HUDEP-2 (cell line): ENCODE results near the gene ERGIC1.
"Not testable (repeated sequence)": the region's sequence is repeated elsewhere in the genome, so short reads cannot be mapped to it uniquely, and the experiment has no call there.

Experiments used
- DNase-seq, 76 experiments: peaks; one replicate each; lab custom pipeline; 2025; ENCODE audit not compliant: unreplicated experiment in 76 of 76; lab: John Stamatoyannopoulos, UW

ERGIC1 gene

DNA sequence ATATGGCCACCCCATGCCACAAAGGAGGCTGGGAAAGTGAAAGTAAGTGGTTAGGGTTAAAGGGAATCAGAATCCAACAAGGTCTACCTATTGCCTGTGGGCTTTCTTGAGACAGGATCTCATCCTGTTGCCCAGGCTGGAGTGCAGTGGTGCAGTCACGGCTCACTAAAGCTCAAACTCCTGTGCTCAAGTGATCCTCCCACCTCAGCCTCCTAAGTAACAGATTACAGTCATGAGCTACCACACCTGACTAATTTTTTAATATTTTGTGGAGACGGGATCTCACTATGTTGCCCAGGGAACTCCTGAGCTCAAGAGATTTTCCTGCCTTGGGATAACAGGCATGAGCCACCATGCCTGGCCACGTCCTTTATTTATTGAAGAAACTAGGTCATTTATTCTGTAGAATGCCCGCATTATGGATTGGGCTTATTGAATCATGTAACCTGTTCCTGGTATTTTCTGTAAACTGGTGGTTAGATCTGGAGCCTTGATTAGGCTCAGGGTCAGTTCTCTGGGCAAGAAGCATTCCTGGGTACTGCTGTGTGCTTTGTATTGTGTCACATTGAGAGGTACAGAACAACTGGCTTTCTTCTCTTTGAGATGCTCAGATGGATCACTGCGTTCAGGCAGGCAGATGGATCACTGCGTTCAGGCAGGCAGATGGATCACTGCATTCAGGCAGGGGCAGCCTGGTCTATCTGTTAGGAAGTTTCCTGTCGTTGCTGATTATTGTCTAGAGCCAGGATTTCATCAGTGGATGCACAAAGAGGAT is 41.6 kb downstream of the ERGIC1 start:
- no peak for DNase-seq

DNA sequence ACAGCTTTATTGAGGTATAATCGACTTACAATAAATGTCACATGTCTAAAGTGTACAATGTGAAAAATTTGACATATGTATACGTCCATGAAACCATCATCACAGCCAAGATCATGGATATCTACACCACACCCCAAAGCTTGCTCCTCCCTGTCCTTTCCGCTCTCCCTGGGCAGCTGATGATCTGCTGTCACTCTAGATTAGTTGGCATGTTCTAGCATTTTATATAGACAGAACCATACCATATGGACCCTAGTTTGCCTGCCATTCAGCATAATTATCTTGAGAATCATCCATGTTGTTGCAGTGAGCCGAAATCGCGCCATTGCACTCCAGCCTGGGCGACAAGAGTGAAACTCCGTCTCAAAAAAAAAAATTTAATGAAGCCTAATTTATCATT is 42.5 kb downstream of the ERGIC1 start:
- DNase-seq: no peak

DNA sequence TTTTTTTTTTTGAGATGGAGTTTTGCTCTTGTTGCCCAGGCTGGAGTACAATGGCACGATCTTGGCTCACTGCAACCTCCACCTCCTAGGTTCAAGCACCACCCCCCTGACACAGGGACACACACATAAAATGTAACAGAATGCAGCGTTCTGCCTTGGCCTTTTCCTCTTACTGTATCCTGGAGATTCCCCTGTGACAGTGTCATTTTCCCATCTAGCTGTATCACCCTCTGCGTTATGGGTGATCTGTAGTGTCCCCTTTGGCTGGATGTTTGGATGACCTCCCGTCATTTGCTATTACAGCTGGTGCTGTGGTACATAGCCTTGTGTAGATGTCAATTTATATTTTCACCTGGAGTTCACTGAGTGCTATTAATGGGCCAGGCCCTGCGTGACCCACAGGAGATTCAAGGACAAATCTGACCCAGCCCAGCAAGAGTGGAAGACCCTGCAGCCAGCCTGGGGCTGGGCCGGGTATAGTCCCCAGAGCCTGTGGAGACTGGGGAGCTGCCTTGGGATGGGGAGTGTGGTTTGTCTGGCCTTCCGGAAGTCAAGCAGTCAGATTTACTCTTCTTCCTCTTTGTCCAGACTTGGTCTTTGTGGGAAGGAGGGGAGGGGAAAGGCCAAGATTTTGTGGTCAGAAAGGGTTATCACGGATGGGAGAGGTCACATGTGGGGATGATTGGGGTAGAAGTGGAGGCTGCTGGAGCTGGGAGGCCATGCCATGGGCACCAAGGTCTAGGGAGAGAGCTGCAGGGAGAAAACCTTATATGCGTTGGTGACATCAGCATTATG is 43.6 kb downstream of the ERGIC1 start:
- no peak for DNase-seq

DNA sequence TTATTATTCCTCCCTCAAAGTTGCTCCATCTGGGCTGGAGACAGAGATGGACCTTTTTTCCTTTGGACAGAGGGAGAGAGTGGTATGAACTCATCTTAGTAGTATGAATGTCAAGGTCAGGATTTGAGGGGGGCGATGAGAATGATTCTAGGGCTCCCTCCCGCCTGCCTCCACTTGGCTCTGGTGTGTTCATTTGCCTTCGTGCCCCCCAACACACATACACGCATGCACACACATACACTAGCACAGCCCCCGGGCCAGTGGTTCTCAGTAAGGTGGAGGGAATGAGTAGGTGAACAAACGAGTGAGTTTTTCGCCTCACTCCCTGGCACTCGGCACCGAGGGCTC is 44.5 kb downstream of the ERGIC1 start:
- no peak for DNase-seq

DNA sequence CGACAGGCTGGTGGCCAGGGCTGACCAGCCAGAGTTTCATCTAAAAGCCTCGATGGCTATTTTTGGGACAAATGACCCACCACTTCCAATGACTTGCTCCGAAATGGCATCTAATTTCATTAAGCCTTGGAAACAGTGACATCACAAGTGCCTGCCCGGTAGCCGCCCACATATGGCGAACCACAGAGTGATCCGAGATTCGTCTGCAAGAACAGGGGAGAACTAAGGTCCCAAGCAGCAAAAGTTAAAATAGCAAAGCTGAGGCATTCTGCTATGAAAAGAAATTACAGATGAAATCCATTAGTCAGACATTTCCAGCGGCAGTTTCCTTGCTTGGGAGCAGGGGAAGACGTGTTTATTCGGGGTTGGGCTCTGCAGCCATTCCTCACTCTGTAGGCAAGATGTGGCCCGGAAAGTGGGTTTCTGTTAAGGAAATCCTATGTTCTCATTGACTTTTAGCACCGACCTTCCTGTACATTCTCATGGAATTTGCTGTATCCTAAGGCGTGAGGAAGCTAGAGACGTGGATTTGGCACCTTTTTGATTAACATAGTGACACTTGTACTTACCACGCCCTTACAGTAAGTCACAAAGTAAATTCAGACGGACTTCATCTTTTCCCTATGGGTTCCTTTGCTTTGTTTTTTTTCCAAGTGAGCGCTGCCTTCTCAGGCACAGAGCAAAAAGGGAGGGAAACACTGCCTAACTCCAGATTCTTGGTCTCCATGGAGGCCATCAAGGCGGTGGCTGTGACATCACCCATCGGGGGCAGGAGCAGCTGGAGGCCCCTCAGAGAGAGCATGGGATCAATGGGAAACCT is 45.1 kb downstream of the ERGIC1 start:
- no peak for DNase-seq

DNA sequence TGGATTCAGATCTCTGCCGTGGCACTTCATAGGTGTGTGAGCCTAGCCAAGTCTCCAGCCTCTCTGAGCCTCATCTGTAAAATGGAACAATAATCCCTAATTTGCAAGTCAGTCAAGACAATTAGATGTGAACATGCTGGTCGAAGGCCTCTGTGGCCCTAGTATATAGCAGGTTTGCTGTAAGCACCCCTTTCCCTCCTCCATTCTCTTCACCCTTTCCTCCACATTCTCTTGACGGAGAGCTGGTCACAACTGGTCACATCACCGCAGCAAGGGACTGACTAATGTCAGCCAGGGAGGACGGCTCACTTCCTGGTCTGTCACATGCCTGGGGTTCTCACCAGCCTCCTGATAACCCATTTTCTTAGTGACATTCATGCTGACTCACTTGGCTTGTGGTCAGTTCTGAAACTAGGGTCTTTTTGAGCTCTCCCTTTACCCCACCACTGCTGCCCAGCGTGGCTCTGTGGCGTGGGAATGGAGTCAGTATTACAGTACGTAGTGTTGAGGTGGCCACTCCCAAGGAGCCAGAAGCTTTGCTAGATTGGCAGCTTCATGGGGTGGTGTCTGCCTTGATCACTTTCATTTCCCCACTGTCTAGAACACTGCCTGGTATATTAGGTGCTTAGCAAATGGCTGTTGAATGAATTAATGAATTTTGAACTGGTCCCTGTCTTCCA is 47.8 kb downstream of the ERGIC1 start:
- peak in 2 of 76 experiments; percentile 9 to 15 for DNase-seq

DNA sequence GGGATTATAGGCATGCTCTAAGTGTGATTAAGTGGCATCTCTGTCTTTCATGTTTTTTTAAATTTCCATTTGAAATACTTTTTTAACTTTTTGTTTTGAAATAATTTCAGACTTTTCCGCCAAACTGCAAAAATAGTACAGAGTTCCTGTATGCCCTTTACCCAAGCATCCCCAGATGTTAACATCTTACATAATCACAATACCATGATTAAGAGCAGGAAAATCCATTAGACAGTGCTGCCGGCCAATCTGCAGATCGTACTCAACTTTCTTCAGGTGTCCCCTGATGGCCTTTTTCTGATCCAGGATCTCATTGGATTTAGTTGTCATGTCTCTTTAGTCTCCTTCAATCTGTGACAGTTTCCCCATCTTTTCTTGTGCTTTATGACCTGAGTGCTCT is 49.0 kb downstream of the ERGIC1 start:
- no peak for DNase-seq

DNA sequence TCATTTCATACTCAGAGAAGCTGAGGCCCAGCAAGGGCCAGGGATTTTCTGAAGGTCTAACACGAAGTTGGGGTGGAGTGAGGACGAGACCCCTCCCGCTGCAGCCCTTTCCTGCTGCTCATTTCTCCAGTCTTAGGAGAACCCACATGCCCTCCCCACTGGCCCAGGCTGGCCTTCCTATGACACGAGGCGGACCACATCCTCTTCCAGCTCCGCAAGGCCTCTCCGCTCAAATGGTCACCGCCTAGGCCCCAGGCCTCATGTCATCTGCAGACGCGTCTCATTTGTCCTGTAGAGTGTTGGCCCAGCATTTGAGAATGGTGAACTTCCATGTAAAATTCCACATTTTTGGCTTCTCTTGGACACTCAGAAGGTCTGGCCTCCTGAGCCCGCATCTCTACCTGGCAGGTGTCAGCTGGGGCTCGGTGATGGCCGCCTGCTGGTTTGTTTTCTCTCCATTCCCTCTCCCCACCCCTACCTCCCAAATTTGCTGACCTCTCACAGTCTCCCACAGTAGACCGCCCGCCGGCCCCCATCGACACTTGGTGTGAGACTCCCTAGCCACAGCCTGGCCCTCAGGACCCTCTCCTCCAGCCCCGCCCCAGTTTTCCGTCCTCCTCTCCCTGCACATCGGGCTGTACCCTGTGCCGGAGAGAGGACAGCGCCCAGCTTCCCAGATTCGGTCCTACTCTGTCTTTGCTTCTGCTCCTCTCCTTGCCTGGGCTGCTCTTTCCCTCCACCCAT is 51.7 kb downstream of the ERGIC1 start:
- no peak for DNase-seq

DNA sequence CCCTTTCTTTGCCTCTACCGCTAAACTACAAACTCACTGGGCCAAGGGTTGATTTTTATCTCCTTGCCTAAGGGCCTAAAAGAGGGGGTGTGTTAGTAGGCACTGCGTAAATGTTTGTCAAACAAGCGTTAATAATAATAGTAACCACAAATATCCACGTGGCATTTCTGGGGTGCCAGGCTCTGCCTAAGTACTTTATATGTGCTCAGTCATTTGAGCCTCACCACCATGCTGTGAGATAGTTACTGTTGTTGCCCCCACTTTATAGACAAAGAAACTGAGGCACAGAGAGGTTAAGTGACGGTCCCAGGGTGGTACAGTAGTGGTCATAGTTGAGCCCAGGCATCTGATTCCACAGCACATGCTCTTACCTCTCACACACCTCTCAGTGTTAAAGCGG is 52.4 kb downstream of the ERGIC1 start:
- no peak for DNase-seq

DNA sequence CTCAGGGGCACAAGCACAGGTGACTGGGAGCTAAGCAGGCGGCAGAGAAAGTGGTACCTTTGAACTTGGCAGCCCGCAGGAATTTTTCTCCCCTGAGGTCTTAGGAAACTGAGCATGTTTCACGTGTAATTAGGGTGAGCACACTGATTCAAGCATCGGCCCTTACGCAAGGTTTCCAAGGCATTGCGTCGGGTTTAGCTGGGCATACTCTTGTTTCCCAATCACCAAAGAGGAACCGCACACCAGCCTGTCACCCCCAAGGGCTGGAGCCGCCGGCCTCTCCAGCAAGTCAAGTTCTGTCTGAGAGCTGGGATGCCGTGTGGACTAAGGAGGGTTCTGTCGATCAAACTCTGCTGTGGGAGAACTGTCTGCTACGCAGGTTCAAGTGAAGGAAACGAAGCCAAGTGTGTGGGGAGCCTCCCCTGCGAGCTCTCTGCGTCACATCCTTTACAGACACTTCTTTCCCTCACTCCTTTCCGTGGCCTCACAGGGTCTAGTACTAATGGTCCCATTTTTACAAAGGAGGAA is 53.0 kb downstream of the ERGIC1 start:
- no peak for DNase-seq

DNA sequence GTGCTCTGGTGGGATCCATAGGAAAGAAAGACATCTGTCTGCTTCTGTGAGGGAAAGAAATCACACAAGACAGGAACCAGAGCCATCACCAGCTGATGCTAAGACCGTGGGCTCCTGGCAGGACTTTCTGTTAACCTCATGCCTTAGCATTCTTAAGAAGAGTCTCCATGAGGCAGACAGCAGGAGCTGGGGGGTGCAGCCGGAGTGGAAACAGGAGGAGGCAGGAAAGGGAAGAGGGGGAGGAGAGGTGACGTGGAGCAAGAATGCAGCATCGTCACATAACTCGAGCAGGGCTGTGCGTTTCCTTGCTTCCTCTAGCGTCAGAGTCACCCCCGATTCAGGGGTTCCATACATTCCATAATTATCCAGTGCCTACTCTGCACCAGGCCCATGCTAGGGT is 53.6 kb downstream of the ERGIC1 start:
- DNase-seq: no peak

DNA sequence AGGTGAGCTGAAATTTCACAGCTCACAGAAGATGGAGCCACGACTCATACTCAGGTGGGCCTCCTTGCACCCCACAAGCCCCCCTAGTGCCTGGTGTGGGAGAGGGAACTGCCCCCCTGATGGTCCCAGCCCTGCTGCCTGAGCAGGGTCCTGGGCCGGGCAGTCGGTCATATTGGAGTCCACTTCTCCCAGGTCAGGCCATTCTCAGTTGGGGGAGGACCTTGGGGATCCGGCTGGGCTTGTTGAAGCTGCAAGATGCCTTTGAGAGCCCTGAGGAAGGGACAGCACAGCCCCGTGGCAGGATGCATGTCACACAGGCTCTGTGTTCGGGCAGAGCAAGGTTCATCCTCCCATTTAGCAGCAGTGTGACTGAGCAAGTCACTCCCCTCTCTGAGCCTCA is 56.6 kb downstream of the ERGIC1 start:
- DNase-seq: no peak

DNA sequence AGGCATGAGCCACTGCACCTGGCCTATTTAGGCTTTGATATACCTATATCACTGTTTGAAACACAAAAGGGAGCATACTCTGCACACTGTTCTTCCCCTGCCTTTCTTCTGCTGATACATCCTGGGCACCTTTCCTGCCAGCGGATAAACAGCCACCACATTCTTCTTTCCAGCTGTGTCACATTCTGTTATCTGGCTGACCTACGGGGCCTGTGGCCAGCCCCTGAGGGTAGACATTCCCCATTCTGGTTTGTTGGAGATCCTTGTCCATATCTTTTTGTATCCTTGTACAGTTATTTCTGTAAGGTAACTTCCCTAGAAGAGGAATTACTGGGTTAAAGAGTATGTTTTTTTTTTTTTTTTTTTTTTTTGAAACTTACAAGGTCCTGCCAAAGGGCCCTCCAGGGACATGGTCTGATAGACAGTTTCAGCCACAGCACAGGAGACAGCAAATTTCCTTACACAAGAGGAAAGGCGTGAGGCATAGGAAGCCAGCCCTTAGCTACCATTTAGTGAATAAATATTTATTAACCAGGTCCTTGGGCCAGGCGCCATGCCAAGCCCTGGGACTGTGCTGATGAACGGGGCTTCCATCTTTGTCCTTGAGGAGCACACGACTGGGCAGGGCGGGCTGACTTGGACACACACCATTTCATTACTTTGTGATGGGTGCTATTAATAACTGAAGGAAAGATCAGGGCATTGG is 57.8 kb downstream of the ERGIC1 start:
- DNase-seq: no peak

DNA sequence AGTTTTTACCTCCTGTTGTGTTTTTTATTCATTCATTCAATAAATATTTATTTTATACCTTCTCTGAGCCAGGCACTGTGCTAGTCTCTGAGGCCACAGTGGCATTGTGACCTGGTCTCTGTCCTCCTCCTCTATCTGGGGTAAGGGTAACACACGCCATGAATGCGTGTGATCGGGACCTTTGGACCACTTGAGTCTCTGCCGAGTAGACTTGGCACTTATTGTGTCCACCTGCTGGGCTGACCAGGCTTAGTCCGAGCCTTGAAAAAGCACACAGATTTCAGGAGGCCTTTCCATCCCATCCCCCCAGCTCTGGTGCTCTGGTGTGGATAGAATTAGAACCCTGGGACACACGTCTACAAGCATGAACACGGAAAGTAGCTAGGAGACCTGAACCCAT is 58.7 kb downstream of the ERGIC1 start:
- no peak for DNase-seq

DNA sequence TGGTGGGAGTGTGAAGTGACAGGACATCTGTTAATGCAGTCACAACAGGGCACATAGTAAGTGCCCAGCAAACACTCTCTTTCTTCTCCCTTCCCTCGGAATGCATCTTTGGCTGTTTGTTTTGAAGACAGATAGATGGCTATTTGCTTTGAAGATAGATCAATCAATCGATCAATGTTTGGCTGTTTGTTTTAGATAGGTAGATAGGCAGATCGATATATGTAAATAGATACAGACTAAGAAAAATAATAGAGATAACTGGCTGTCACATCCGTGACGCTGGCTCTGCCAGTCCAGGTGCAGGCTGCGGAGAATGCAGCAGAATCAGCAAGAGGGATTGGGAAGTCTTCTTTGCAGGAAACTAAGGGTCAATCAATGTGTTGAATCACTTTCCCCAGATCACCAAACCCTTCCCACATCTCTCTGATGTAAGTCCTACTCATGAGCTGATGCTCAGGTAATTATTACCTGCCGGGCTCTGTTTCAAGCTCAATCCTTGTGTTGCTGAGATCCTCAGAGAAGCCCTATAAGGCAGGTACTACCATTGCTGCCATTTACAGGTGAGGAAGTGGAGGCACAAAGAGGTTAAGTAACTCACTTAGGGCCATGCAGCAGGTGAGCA is 60.8 kb downstream of the ERGIC1 start:
- no peak for DNase-seq

DNA sequence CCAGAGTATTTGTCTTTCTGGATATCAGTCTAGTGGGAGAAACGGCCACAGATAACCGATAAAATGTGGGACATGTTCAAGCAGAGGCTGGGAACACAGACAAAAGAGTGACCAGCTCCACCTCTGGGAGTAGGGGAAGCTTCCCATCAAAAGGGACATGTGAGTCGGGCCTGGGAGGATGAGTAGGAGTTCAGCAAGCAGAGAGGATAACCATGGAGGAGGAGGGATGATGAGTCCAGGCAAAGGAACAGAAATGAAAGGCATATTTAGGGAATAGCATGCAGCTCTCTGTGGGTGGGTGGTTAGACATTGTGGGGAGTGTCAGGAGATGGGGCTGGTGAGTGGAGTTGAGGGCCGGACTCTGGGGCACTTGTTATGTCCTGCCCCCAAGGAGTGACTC is 61.5 kb downstream of the ERGIC1 start:
- no peak for DNase-seq

DNA sequence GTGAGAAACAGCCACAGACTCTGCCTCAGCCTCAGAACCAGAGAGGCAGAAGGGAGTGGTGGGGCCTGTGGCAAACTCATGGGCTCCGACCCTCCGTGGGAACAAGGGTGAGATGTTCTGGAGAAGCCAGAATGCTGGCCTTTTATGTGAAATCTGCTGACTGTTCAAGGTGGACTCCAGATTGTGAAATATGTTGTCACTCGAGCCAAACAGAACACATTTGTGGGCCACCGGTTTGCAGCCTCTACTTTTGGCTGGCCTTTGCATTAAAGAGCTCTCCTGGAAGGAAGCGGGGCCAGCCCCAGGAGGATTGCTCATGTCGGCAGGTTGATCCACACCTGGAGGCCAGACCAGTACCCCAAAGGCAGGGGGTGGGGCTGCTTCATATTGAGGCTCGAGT is 62.4 kb downstream of the ERGIC1 start:
- no peak for DNase-seq

DNA sequence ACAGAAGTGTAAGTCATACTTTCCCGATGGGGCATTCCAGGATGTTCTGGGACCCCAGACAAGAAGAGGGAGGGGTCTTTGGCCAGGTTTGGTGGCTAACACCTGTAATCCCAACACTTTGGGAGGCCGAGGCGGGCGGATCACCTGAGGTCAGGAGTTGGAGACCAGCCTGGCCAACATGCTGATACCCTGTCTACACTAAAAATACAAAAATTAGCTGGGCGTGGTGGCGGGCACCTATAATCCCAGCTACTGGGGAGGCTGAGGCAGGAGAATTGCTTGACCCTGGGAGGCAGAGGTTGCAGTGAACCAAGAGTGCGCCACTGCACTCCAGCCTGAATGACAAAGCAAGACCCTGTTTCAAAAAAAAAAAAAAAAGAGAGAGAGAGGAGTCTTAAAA is 63.0 kb downstream of the ERGIC1 start:
- DNase-seq: not testable (repeated sequence)
